ENCODE measurements around the gene CMTM4.

Gene CMTM4

GRCh38 chr16:66580605-66581209, 115.8 kb downstream of the CMTM4 start:
- no peak for TF ChIP-seq ZFX (IDR thresholded peaks at IDR 0.05)
- TF ChIP-seq CTCF (conservative IDR thresholded peaks at IDR 0.05): no peak; the same call in 1 of the 2 replicates
- H3K27ac ChIP-seq: peak overlapping the region; percentile 31

DNA sequence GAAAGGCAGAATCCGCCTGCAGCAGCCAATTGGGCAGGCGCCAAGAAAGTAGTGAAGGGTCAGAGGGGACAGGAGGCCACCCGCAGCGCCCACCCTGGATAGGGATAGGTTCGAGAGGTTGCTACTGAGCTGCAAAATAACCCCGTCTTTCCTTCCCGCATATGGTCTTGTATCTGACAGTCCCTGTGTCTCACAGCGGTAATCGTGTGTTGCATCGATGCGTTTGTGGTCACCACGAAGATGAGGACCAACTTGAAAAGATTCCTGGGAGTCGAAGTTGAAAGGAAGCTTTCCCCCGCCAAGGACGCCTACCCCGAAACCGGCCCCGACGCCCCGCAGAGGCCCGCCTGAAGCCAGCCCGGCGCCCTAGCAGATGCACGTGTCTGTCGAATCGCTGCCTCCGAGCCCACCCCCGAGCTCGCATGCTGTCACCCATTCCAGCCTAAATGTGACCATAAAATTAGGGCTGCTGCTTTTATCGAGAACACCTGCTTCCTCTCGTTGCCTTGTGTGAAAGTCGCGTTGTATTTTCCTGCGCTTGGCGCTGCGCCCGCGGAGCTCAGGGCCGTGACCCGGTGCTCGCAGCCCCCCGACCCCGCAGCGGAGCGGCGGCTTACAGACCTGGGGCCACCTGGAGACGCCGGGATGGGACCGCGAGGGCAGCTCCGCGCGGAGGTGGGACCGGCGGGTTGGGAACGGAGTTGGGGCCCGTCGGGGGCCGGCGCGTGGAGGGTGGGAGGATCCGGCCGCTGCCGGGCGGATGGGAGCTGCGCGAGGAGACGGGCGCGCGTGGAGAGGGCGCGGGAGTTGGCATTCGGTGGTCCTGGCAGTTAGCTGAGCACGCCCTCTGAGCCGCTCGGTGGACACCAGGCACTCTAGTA, 117.7 kb downstream of the CMTM4 start, which contains the start of gene CMTM2:
TSS of gene CMTM2 (plus strand) at position 813 of the 881 bp plus-strand sequence. CDS start 145 bp downstream, outside the sequence.
- H3K27ac ChIP-seq: peak within 1 kb of the TSS; percentile 31
- no peak for TF ChIP-seq CTCF (conservative IDR thresholded peaks at IDR 0.05)
- TF ChIP-seq ZFX (IDR thresholded peaks at IDR 0.05): no peak

DNA sequence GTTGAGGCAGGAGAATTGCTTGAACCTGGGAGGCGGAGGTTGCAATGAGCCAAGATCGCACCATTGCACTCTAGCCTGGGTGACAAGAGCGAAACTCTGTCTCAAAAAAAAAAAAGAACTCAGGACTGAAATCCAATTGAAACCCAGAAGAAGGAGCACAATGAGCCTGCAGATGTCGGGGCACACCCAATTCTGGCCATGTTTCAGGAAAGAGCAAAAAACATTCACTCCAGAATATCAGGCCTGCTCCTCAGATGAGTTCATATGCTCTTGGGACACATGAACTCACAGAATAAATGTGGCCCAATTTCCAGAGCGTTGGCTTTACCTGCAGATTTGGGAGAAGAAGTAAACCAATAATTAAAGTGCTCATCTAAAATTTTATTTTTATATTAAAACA, 120.2 kb downstream of the CMTM4 start:
- TF ChIP-seq ZFX (IDR thresholded peaks at IDR 0.05) (no peak), CTCF (conservative IDR thresholded peaks at IDR 0.05) (no peak)
- H3K27ac ChIP-seq: no peak overlapping the region

DNA sequence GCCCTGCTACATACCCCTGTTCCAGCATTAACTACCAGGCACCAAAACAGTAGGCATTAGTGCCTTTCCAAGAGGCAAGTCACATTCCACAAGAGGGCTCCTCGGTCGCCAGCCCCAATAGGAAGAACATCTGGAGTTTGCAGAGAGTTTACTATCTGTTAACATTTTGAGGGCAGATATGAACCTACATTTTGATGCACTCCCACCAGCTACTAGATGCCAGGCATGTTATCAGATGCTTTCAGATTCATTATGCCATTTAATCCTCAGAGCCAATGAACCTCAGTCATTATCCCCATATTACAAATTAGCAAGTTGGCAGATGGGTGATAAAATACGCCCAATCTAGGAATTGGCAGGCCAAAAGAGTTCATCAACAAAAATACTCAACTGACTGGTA, 121.5 kb downstream of the CMTM4 start:
- TF ChIP-seq CTCF (conservative IDR thresholded peaks at IDR 0.05) (no peak), ZFX (IDR thresholded peaks at IDR 0.05) (no peak)
- no peak overlapping the region for H3K27ac ChIP-seq

GRCh38 chr16:66574531-66574930, 122.0 kb downstream of the CMTM4 start:
- no peak overlapping the region for H3K27ac ChIP-seq
- no peak for TF ChIP-seq CTCF (conservative IDR thresholded peaks at IDR 0.05)
- no peak for TF ChIP-seq ZFX (IDR thresholded peaks at IDR 0.05)

GRCh38 chr16:66574081-66574480, 122.5 kb downstream of the CMTM4 start:
- no peak overlapping the region for H3K27ac ChIP-seq
- TF ChIP-seq CTCF (conservative IDR thresholded peaks at IDR 0.05): no peak
- no peak for TF ChIP-seq ZFX (IDR thresholded peaks at IDR 0.05)

DNA sequence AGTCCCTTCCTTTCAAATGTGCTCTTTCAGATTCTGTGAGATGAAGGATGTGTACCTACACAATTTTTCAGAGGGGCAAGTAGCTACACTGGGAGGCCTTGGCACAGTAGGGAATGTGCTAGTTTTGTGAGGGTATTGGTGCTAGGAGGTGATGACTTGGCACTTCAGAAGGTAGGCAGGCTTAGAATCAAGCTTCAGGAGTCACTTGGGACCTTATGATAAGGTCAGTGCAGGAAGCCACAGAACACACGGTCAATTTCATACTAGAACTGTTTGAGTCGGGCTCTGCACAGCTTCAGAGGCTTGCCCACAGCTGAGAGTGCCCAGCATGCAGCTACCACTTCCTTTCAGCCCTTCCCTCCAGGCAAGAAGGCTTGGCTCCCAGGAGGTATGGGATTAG, 124.2 kb downstream of the CMTM4 start:
- no peak for TF ChIP-seq CTCF (conservative IDR thresholded peaks at IDR 0.05)
- TF ChIP-seq ZFX (IDR thresholded peaks at IDR 0.05): no peak

More for the DNA sequence above, 124.2 kb downstream of the CMTM4 start:
- H3K27ac ChIP-seq: no peak overlapping the region
